Measurements from ENCODE around the gene PFN2.
"Not testable (repeated sequence)": the region's sequence is repeated elsewhere in the genome, so short reads cannot be mapped to it uniquely, and the experiment has no call there.

PFN2 gene, protein sequence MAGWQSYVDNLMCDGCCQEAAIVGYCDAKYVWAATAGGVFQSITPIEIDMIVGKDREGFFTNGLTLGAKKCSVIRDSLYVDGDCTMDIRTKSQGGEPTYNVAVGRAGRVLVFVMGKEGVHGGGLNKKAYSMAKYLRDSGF

DNA sequence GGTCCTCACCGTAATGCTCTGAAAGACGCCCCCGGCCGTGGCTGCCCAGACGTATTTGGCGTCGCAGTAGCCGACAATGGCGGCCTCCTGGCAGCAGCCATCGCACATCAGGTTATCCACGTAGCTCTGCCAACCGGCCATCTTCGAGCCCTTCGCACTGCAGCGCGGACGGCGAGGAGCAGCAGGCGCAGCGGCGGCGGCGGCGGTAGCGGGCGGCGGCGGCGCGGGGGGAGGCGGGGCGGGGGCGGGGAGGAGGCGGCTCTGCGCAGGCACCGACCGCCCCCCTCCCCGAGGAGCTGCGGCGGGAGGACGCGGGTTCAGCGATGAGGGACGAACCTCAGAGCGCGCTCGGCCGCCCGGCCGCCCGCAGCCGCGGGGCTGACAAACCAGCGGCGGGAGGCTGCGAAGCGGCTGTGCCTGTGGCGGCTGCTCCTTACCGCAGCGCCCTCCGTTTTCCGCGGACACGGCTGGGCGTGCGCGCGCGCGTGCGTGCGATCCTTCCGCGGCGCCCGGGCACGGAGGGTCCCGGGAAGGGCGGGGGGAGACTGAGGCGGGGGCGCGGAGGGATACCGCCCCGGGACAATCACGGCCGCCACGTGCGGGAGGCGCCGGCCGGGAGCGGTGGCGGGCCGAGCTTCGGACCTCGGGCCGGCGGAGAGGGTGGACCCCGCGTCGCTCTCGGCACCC is at the start of gene PFN2:
TSS of gene PFN2 (minus strand) at position 180 of the 687 bp plus-strand sequence. CDS start at position 141, 39 bp downstream.
- DNase-seq (ENCODE audit: extremely low read depth in 1 of 2, low read depth in 1 of 2), result peak in 1 of 2 donors; percentile 42

DNA sequence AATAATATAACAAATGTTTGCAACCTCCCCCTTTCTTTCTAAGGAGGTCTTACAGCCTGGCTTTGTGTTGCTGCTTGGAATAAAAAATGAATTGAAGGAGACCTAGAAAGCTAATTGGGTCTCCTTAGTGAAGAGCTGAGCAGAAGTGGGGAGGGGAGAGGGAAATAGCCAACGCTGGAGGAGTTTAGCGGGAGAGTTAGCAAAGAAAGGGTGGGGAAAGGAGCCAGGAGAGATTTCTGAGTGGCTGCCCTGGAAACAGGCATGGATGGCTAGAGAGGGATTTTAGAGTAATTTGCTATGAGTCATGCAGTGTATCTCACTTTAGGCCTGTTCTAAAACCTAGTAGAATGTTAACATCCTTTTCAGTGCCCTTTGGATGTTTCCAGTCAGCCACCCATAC is 45.2 kb upstream of the PFN2 start:
- no peak for DNase-seq (ENCODE audit: extremely low read depth in 1 of 2, low read depth in 1 of 2)

DNA sequence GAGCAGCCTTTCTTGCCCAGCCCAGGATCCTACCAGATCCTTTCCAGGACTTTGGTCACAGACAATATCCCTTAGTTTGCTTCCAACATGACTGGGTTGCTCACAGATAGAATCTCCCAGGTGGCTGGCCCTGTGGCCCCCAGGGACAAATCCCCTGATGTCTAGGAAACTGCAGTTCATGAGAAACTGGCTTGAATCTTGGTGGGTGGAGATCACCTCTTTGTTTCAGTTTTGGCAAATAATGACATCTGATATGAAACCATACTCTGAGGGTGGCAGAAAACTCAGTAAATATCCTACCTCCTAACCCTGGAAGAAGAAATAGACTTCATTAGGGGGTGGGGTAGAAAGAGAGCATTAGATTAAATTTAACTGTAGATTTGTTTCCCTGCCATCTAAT is 44.1 kb upstream of the PFN2 start:
- no peak for DNase-seq (ENCODE audit: extremely low read depth in 1 of 2, low read depth in 1 of 2)

DNA sequence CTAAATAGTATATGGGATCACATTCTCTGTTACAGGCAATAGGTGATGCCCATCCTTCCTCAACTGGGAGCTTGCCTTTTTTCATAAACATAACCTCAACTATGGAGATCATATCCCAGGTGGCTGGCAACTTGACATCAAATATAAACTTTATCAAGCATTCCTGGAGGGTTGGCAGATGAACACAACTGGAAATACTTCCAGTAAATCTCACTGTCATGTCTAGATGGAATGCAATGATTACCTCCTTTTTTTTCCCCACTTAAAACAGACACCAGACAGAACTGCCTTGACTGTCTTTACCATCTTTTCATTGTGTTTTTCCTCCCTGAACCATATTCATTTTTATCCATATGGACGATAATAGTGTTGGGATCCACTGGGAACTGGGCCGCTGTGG is 43.1 kb upstream of the PFN2 start:
- no peak for DNase-seq (ENCODE audit: extremely low read depth in 1 of 2, low read depth in 1 of 2)

DNA sequence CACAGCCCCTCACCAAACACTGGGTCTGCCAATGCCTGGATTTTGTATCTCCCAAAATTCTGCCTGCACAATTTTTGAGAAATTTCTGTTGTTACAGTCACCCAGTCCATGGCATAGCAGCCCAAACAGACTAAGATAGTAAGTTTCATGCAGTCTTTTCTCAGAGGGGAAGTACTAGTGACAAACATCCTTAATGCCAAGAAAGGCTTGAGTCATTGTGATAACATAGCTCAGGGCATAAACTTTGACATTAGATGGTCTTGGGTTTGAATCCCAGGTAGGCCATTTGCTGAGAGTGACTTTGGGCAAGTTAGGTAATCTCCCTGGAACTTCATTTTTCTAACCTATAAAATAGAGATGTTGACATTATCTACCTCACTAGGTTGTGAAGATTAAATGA is 36.1 kb upstream of the PFN2 start:
- no peak for DNase-seq (ENCODE audit: extremely low read depth in 1 of 2, low read depth in 1 of 2)

DNA sequence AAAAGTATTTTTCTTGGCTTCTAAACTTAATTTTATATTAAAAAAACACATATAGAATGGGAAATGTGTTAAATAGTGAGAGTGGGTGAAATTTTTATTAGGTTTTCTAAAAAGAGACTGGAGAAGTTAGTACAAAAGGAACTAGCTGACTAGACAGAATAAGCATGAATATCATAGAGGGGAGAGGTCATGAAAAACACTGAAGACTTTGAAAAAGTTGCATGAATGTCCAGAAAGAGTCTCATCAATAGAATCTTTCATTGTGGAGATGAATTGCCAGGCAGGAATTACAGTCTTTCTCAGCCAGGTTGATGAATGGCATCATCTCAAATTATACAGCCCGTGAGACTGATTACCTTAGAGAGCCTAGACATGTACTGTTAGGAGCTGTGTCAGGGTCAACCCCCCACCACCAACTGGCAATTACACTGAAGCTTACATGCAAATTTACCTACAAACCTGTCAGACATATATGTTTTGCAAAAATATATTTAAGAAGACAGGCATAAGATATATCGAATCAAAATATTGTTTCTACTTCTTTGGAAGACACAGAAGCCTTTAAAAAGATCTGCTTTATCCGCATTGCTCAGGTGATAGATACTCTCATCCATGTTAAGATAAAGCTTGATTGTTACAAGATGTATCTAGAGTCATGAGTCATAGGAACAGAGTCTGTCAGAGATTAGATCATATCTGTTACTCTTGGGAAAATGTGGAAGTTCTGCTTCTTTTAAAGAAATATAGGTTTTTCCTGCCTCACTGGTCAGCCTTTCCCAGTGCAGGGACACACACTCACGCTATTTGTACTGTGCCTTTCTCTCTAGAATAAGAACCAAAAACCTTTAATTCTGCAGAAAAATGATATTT is 34.8 kb upstream of the PFN2 start:
- no peak for DNase-seq (ENCODE audit: extremely low read depth in 1 of 2, low read depth in 1 of 2)

DNA sequence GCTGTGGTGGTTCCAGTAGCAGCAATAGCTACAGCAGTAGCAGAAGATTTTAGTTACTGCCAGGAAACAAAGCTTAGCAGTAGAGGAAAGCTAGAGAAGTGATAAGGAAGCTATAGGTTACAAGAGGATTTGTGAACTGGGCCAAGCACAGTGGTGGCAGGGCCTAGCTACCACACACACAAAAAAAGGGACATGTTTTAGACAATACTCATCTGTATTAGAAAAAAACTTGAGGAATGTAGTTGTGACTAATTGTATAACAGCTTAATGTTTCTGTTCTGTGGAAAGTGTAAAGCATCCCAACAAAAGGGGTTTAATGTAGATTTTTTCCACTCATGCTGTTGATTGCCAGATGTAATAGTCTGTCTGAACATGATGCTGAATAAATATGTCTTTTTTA is 29.9 kb upstream of the PFN2 start:
- DNase-seq (ENCODE audit: extremely low read depth in 1 of 2, low read depth in 1 of 2), result no peak

DNA sequence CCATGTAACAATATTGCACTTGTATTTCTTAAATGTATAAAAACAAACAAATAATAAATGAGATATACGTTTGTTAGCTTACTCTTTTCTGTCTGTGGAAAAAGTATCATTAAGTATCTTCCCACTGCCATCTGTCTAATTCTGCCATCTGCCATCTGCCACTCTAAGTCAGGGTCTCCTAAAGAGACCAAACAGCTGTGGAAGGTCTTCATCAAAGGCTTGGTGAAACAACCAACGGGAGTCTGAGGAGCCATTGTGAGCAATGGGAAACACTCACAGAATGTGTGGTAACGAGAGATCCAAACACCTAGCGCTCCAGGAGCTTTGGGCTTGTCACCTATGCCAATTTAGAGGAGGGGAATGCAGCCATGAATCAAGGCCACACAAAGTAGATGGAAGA is 28.7 kb upstream of the PFN2 start:
- DNase-seq (ENCODE audit: extremely low read depth in 1 of 2, low read depth in 1 of 2), result no peak

DNA sequence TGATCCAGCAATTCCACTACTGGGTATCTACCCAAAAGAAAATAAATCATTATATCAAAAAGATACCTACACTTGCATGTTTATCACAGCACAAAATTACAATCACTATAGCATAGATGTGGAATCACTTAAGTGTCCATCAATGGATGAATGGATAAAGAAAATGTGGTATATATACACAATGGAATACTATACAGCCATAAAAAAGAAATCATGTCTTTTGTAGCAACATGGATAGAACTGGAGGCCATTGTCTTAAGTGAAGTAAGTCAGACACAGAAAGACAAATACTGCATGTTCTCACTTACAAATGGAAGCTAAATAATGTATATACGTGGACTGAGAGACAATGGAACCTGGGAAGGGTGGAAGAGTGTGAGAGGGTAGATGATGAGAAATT is 28.3 kb upstream of the PFN2 start:
- no peak for DNase-seq (ENCODE audit: extremely low read depth in 1 of 2, low read depth in 1 of 2)

DNA sequence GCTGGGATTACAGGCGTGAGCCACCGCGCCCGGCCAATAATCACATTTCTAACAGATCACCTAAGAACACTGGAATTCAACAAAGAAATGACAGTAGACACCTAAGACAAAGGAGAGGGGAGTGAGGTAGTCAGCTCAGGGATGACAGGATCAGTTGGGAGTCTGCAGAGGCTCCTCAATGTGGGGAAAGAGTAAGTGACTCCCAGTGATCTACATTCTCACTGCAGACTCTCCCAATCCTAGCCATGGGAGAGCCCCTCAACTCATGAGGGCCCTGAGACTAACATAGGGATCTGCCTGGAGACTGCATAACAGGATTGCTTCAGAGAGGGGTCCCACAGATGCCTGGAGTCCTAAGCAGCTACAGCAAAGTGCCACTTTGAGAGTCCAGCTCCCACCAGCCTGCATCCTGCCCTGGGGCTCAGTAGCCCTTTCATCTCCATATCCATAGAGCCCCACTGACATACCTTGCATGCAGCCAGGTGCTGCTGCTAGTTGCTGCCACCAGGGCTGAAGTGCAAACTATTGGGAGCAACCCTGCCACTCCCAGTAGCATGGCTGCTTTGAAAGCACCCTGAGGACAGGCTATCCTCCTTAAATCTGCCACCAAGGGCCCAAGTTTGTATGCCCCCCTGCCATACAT is 21.8 kb upstream of the PFN2 start:
- DNase-seq (ENCODE audit: extremely low read depth in 1 of 2, low read depth in 1 of 2), result no peak

DNA sequence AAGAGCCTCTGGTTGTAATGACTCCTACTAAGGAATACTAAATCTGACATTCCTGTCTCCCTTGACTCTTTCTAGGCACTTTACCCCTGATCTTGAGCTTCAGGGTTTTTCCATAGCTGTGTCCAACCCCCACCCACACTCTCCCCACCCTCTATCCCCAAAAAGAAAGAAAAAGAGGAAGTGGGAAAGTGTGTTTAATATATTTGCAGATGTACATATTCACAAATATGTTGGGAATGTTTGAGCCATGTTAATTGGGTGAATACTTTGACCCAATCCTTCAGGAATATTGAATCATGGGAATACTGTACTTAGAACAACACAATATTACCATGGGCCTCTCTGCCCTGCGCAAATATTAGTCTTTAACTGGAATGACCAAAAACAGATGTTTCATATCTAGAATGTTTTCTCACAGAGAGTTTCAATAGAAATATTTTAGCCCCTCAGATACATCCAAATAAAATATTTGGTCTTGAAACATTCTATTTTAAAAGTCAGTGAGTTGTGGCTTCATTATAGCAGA is 19.8 kb upstream of the PFN2 start:
- DNase-seq (ENCODE audit: extremely low read depth in 1 of 2, low read depth in 1 of 2), result no peak

DNA sequence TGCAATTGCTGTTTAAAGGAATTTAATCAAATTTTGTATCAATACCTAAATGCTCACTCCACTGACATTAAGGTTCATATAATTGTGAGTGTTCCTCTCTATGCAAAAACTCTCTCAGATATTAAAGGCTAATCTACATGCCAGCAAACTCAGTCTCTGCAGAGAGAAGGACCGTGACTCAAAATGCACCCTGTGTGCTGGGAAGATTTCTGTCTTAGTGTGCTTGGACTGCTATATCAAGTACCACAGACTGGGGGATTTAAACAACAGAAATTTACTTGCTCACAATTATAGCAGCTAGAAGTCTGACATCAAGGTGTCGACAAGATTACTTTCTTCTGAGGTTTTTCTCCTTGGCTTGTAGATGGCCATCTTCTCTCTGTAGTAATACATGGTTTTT is 18.6 kb upstream of the PFN2 start:
- no peak for DNase-seq (ENCODE audit: extremely low read depth in 1 of 2, low read depth in 1 of 2)

DNA sequence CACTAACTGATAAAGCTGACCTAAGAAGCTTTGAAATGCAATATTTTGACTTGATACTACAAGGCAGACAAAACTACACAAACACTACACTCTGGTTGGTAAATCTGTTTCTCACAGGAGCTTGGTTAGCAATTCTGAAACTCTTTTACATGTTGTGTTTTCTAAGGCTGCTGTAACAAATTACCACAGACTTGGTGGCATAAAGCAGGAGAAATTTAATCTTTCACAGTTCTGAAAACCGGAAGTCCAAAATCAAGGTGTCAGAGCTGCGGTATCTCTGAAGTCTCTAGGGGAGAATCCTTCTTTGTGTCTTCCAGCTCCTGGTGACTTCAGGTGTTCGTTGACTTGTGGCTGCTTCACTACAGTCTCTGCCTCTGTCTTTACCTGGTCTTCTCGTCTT is 12.9 kb upstream of the PFN2 start:
- DNase-seq (ENCODE audit: extremely low read depth in 1 of 2, low read depth in 1 of 2), result no peak

DNA sequence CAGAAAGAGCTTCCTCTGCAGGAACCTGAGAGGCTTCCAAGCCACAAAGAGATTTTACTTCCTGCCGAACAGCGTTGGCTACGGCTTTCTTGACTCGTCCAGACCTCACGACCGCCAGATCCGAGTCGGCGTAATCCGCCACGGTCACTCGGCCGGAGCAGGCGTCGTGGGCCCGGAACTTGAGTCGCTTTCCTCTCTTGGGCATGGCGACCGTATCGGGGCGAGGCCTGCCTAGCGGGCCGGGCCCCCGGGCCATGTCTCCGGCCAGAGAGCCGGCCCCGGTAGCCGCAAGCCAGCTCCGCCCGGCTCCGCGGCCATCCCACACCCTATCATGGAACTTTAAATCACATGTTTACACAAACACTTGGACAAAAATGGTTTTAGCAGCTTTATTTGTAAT is 12.4 kb upstream of the PFN2 start:
- DNase-seq (ENCODE audit: extremely low read depth in 1 of 2, low read depth in 1 of 2), result not testable (repeated sequence)

DNA sequence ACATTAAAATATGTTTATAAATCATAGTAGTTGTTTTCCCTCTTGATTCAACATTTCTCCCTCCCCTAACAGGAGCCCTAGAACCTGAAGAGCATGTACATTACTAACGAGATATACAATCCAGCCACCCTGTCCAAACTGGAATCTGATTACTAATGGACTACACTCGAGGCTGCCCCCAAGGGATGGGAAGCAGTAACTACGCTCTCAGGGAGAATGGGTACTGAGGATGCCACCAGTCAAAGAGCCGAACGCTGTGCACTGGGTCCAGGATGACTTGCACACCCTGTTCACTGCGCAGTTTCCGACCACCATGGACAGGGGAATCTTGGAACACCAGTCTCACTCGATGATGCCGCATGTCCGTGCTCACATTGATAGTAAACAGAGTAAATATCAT is 11.3 kb upstream of the PFN2 start:
- DNase-seq (ENCODE audit: extremely low read depth in 1 of 2, low read depth in 1 of 2), result not testable (repeated sequence)

DNA sequence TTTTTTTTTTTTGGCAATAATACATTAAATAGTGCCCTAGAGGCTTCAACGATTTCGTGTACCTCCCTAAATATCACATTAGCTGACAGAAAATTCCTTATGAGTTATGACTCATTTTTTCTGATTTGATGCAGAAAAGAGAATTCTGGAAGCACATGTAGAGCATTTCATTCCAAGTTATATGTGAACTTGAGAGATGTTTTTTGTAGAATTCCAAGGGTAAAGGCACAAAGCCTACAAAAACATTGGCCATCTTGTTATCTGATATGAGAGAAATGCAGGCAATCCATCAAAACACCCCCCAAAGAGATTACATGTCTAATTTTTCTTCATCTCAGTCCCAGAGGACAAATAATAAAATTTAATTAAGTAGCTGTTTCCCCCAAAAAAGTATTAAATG is 6.7 kb upstream of the PFN2 start:
- DNase-seq (ENCODE audit: extremely low read depth in 1 of 2, low read depth in 1 of 2), result no peak

DNA sequence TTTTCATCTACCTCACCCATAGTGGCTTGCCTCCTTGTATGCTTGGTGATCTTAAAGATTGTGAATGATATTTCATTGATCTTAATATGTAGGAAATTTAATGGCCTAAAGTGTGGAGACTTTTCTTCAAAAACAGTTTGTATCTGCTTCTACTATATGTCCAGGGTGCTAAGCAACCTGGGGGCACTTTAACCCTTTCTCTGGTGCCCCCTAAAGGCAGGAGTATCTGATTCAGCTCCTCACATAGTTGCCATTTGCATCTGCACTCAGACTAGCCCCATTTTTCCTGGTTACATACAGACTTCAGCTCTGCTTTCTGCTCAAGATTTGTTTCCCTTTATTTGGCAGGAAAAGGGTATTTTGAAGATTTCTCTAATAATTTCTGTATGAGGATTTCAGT is 5.2 kb upstream of the PFN2 start:
- DNase-seq (ENCODE audit: extremely low read depth in 1 of 2, low read depth in 1 of 2), result no peak

DNA sequence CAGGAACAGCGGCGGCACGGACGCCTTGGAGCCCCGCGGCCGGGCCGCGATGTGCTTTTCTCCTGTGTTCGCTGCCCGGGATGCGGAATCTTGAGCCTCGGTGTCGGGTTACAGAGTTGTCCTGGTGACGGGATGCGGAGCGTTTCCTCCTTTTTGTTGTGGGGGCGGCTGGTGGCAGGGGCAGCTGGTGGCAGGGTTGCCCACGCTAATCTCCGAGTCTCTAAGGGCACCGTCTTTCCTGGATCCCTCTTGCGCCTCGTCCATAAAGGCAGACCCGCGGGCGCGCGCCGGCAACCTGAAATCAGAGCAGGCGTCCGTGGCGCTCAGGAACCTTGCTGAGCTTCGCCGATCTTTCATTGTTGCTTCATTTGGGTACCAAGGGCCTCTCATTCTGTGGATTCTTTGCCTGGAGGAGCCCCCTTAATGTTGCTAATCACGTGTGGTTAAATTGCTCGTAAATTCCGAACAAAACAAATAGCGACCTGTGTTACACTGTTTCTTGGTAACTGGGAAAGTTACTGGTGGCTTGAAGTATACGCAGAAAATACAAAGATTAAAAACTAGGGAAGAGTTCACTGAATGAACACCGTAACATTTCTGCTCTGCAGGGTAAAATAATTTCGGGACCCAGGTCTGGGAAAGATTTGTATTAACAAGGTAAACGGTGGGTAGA is 844 bp upstream of the PFN2 start:
- peak in 1 of 2 donors; percentile 17 for DNase-seq (ENCODE audit: extremely low read depth in 1 of 2, low read depth in 1 of 2)

DNA sequence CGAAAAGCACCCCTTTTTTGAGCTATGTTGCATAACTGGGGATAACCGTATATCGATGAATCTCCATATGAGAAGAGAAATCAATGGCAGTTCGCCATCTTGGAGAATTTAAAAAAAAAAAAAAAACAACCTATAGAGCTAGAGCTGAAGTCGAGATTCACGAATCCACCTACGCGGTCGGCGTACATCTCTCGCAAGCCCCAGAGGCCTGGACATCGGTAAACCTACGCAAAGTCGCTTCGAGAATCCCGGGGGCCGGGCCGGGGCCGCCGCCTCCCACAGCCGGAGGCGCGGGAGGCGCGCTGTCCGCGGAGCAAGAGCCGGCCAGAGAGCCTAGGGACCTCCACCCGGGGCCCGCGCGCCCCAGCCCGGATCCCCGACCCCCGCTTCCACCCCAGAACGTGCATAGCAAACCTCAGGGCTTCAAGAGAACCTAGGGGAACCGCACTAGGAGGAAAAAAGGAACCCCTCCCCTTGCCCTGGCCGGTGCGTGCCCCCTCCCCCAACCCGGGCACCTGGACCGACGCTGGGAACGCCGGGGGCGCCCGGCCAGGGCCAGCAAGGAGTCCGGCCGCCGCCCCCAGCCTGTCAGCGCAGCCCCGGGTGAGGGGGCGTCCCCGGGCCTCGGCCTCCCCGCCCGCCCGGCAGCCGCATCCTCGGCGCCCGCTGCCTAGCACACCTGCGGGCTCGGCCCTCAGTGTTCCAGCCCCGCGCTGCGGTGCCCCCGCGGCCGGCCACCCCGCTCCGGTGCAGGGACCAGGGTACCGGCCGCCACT is 567 bp downstream of the PFN2 start:
- peak; percentile 57 to 61 for DNase-seq (ENCODE audit: extremely low read depth in 1 of 2, low read depth in 1 of 2)

Measured in activated CD8-positive, alpha-beta memory T cell treated with anti-CD3 and anti-CD28 coated beads for 1 hour (primary cell).